Colonic mucosa (tissue), 4 donors: ENCODE measurements around the gene MTCL1. TPM values are rescaled to one million over a fixed set of nuclear protein-coding genes. Genes with fewer than 3 reads are reported as not detected.
"Not testable (repeated sequence)": the region's sequence is repeated elsewhere in the genome, so short reads cannot be mapped to it uniquely, and the experiment has no call there.

Experiments used
- DNase-seq: peaks from one replicate; pipeline ENCODE4 v3.0.0-alpha.2; 2020
- H3K27ac ChIP-seq: fragments of 200-600 bp; one replicate; pipeline ENCODE4 v1.8.0; 2021
- H3K27me3 ChIP-seq: fragments of 200-600 bp; one replicate; pipeline ENCODE4 v1.8.0; 2021
- H3K36me3 ChIP-seq: fragments of 200-600 bp; one replicate; pipeline ENCODE4 v1.8.0; 2021
- H3K4me1 ChIP-seq: fragments of 200-600 bp; one replicate; pipeline ENCODE4 v1.8.0; 2021; ENCODE audit warnings: mild to moderate bottlenecking
- H3K4me3 ChIP-seq: fragments of 200-600 bp; one replicate; pipeline ENCODE4 v1.8.0; 2021
- H3K9ac ChIP-seq, 2 donors: one replicate each; pipeline ENCODE4 v1.7.0; 2013; ENCODE audit warnings: control low read depth in 2 of 2, low read depth in 2 of 2, low read length in 2 of 2
- H3K9me3 ChIP-seq: fragments of 200-600 bp; one replicate; pipeline ENCODE4 v1.8.0; 2021
- CTCF ChIP-seq: fragments of 200-600 bp; IDR thresholded peaks from one replicate; pipeline ENCODE4 v1.8.0; 2022; ENCODE audit warnings: antibody characterized with exemption, mild to moderate bottlenecking
- intact Hi-C: fragments of 100-400 bp; cut with DNase I; formaldehyde crosslinking; loops from one replicate; pipeline ENCODE4 v1.14.1; 2022
- total RNA-seq, 2 donors: library from RNA; stranded (reverse); fragmentation: NEBNext Ultra II Directional in 1 of 2; extraction: Animal tissue kit (Norgen Biotek cat#: 25700) in 1 of 2; gene quantifications; one replicate each; pipeline ENCODE4 v1.2.1, GENCODE V29; 2021
- donor health status: healthy.
- donor health status: DM: no; HTN: no; CAD: no.
- donor health status: DM: no; HTN: no; CAD: no.

Gene MTCL1
- total RNA-seq, 2 donors from 2014 or later: 2.3 to 20.8 TPM

- no peak for TF ChIP-seq CTCF
- Histone ChIP-seq H3K9ac (no peak overlapping the region), H3K4me1 (no peaks in the 10 kb centered on the region), H3K9me3 (no peaks in the 10 kb centered on the region), H3K27ac (no peak overlapping the region), H3K27me3 (no peaks in the 10 kb centered on the region), H3K36me3 (no peaks in the 10 kb centered on the region), H3K4me3 (no peak overlapping the region)
- intact Hi-C loops: no loop called here
- no peak for DNase-seq
These were observed 55.6 kb downstream of the MTCL1 start for GRCh38 chr18:8760984-8761383.

GRCh38 chr18:8761535-8761934, 56.2 kb downstream of the MTCL1 start:
- H3K36me3 ChIP-seq, DNase-seq, H3K9me3 ChIP-seq, H3K4me3 ChIP-seq, H3K9ac ChIP-seq, H3K4me1 ChIP-seq, H3K27ac ChIP-seq, intact Hi-C loops, H3K27me3 ChIP-seq: not testable (repeated sequence)

GRCh38 chr18:8762968-8763367, 57.6 kb downstream of the MTCL1 start:
- Histone ChIP-seq H3K36me3 (no peaks in the 10 kb centered on the region), H3K4me3 (no peak overlapping the region), H3K9me3 (no peaks in the 10 kb centered on the region), H3K4me1 (no peaks in the 10 kb centered on the region), H3K9ac (no peak overlapping the region), H3K27me3 (no peaks in the 10 kb centered on the region), H3K27ac (no peak overlapping the region)
- intact Hi-C loops: no loop called here
- TF ChIP-seq CTCF: no peak
- DNase-seq: no peak

GRCh38 chr18:8763611-8764010, 58.3 kb downstream of the MTCL1 start:
- TF ChIP-seq CTCF: no peak
- no peaks in the 10 kb centered on the region for H3K9me3 ChIP-seq
- H3K9ac ChIP-seq: no peak overlapping the region
- no peak for DNase-seq
- no peak overlapping the region for H3K4me3 ChIP-seq
- no peak overlapping the region for H3K27ac ChIP-seq
- H3K36me3 ChIP-seq: no peaks in the 10 kb centered on the region
- H3K27me3 ChIP-seq: no peaks in the 10 kb centered on the region
- intact Hi-C loops: no loop called here
- no peaks in the 10 kb centered on the region for H3K4me1 ChIP-seq

GRCh38 chr18:8765783-8766463, 60.6 kb downstream of the MTCL1 start:
- Histone ChIP-seq H3K27ac (no peak overlapping the region), H3K36me3 (no peaks in the 10 kb centered on the region), H3K4me3 (no peak overlapping the region), H3K9me3 (no peaks in the 10 kb centered on the region), H3K27me3 (no peaks in the 10 kb centered on the region), H3K4me1 (no peaks in the 10 kb centered on the region), H3K9ac (no peak overlapping the region)
- TF ChIP-seq CTCF: no peak
- no peak for DNase-seq
- intact Hi-C loops: no loop called here

- Histone ChIP-seq H3K27ac (no peak overlapping the region), H3K9ac (no peak overlapping the region), H3K36me3 (no peaks in the 10 kb centered on the region), H3K9me3 (no peaks in the 10 kb centered on the region), H3K4me3 (no peak overlapping the region), H3K27me3 (no peaks in the 10 kb centered on the region), H3K4me1 (no peaks in the 10 kb centered on the region)
- no peak for DNase-seq
- TF ChIP-seq CTCF: no peak
- intact Hi-C loops: no loop called here
These were observed 61.4 kb downstream of the MTCL1 start for GRCh38 chr18:8766559-8767293.
